ENCODE results near the gene PLEKHA4. TPM values are rescaled to one million over a fixed set of nuclear protein-coding genes. Genes with fewer than 3 reads are reported as not detected.
A peak's percentile ranks its signal among the peaks of the same experiment; 100 is the strongest.
"Not testable (repeated sequence)": the region's sequence is repeated elsewhere in the genome, so short reads cannot be mapped to it uniquely, and the experiment has no call there.

PLEKHA4 gene
- total RNA-seq, 1 experiment from 2014 or later, result 20.7 TPM

GRCh38 chr19:48914181-48914580 is 45.8 kb upstream of the PLEKHA4 start:
- TF ChIP-seq EZH2 (IDR thresholded peaks at IDR 0.05; ENCODE audit: borderline replicate concordance, low read depth, low read length, poor library complexity, severe bottlenecking) (no peak), CTCF (conservative IDR thresholded peaks at IDR 0.05; ENCODE audit: low read depth, low read length) (no peak)
- ChIA-PET POLR2A (ENCODE audit: low non-redundant PET) (no interaction called here), CTCF (no interaction called here)
- no peak overlapping the region for H3K27ac ChIP-seq (ENCODE audit: low read depth, low read length, poor library complexity, severe bottlenecking)
- H3K27me3 ChIP-seq (replicated peaks; ENCODE audit: insufficient read depth, low read depth, low read length, poor library complexity), result no peaks in the 10 kb centered on the region
- H3K4me3 ChIP-seq (ENCODE audit: low read depth, low read length, poor library complexity, severe bottlenecking), result no peak overlapping the region
- H3K9me3 ChIP-seq (ENCODE audit: low read depth, low read length, poor library complexity, severe bottlenecking), result no peaks in the 10 kb centered on the region
- BruUV-seq (replicated peaks), result no TSS peak
- DNase-seq (ENCODE audit: low spot score), result no peak
- intact Hi-C loops (cut with micrococcal nuclease; ENCODE audit: unreplicated experiment), result no loop called here
- no peaks in the 10 kb centered on the region for H3K4me1 ChIP-seq (ENCODE audit: insufficient read depth, low read length, poor library complexity, severe bottlenecking)
- peaks cover 26% of the 10 kb centered on the region for H3K36me3 ChIP-seq (ENCODE audit: insufficient read depth, low read length, poor library complexity, severe bottlenecking)

DNA sequence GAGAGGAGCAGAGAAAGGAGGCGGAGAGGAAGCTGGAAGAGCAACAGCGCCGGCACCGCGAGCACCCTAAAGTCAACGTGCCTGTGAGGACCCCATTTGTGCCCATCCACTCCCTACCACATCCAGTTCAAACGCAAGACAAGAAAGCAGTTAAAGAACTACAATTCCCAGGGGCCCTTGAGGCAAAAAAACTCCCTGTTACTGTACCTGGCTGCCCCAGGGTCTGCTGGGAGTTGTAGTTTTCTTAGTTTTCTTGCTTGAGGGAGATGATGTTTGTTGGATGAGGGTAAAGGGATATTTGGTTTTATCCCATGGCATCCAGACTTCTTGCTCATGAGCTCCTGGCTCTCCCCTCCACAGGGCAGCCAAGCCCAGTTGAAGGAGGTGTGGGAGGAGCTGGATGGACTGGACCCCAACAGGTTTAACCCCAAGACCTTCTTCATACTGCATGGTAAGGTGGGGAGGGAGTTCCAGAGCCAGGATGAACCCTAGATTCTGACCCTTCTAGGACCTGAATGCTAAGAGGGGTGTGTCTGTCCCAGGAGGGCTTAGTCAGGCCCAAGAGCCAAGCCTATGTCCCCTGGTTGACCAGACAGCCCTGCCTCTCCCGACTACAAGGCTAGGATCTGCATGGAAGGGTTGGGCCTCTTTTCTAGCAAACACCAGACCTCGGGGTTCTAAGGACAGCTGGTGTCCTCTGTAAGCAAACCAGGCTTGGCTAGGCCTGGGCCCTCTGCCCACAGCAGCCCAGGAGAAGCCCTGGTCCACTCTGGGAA is 44.9 kb upstream of the PLEKHA4 start:
- intact Hi-C loops (cut with micrococcal nuclease; ENCODE audit: unreplicated experiment), result no loop called here
- peak; percentile 60 for DNase-seq (ENCODE audit: low spot score)
- H3K27ac ChIP-seq (ENCODE audit: low read depth, low read length, poor library complexity, severe bottlenecking), result no peak overlapping the region
- POLR2A ChIA-PET (ENCODE audit: low non-redundant PET), result no interaction called here
- CTCF ChIA-PET, result no interaction called here
- TF ChIP-seq EZH2 (IDR thresholded peaks at IDR 0.05; ENCODE audit: borderline replicate concordance, low read depth, low read length, poor library complexity, severe bottlenecking), result no peak
- TF ChIP-seq CTCF (conservative IDR thresholded peaks at IDR 0.05; ENCODE audit: low read depth, low read length), result no peak
- BruUV-seq (replicated peaks), result no TSS peak
- peaks cover 19% of the 10 kb centered on the region for H3K36me3 ChIP-seq (ENCODE audit: insufficient read depth, low read length, poor library complexity, severe bottlenecking)
- no peaks in the 10 kb centered on the region for H3K9me3 ChIP-seq (ENCODE audit: low read depth, low read length, poor library complexity, severe bottlenecking)
- H3K4me1 ChIP-seq (ENCODE audit: insufficient read depth, low read length, poor library complexity, severe bottlenecking), result no peaks in the 10 kb centered on the region
- no peaks in the 10 kb centered on the region for H3K27me3 ChIP-seq (replicated peaks; ENCODE audit: insufficient read depth, low read depth, low read length, poor library complexity)
- H3K4me3 ChIP-seq (ENCODE audit: low read depth, low read length, poor library complexity, severe bottlenecking), result no peak overlapping the region

DNA sequence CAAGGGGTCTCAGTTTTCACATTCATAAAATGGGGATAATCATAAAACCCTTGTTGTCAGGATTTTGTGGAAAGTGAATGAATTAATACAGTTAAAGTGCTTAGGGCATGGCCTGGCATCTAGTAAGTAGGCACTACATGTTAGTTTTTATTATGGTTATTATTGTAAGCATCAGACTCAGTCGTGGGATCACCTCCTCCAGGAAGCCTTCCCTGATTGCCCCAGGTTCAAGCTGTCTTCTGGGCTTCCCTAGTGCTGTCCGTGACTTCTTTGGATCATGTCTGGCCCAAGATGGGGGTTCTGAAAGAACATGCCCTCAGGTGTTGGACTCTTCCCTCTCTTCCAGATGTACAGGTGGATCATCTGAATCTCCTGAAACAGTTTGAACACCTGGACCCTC is 42.4 kb upstream of the PLEKHA4 start:
- no peak overlapping the region for H3K4me3 ChIP-seq (ENCODE audit: low read depth, low read length, poor library complexity, severe bottlenecking)
- H3K36me3 ChIP-seq (ENCODE audit: insufficient read depth, low read length, poor library complexity, severe bottlenecking), result peaks cover 19% of the 10 kb centered on the region
- no peaks in the 10 kb centered on the region for H3K4me1 ChIP-seq (ENCODE audit: insufficient read depth, low read length, poor library complexity, severe bottlenecking)
- H3K27me3 ChIP-seq (replicated peaks; ENCODE audit: insufficient read depth, low read depth, low read length, poor library complexity), result no peaks in the 10 kb centered on the region
- POLR2A ChIA-PET (ENCODE audit: low non-redundant PET), result no interaction called here
- no TSS peak for BruUV-seq (replicated peaks)
- DNase-seq (ENCODE audit: low spot score), result no peak
- no peak overlapping the region for H3K27ac ChIP-seq (ENCODE audit: low read depth, low read length, poor library complexity, severe bottlenecking)
- CTCF ChIA-PET, result no interaction called here
- intact Hi-C loops (cut with micrococcal nuclease; ENCODE audit: unreplicated experiment), result no loop called here
- H3K9me3 ChIP-seq (ENCODE audit: low read depth, low read length, poor library complexity, severe bottlenecking), result no peaks in the 10 kb centered on the region
- TF ChIP-seq CTCF (conservative IDR thresholded peaks at IDR 0.05; ENCODE audit: low read depth, low read length) (no peak), EZH2 (IDR thresholded peaks at IDR 0.05; ENCODE audit: borderline replicate concordance, low read depth, low read length, poor library complexity, severe bottlenecking) (no peak)

DNA sequence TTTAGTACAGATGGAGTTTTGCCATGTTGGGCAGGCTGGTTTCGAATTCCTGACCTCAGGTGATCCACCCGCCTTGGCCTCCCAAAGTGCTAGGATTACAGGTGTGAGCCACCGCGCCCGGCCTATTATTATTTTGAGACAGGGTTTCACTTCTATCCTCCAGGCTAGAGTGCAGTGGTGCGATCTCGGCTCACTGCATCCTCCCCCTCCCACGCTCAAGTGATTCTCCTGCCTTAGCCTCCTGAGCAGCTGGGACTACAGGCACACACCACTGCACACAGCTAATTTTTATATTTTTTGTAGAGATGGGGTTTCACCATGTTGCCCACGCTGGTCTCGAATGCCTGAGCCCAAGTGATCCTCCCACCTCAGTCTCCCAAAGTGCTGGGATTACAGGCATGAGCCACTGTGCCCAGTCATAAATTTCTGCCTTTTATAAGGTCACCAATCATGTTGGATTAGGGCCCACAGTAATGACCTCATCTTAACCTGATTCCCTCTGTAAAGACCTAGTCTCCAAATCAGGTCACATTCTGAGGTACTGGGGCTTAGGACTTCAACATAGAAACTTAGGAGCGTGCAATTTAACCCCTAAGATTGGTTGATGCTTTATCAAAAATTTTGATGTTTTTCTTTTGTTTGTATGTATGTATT is 41.1 kb upstream of the PLEKHA4 start:
- BruUV-seq (replicated peaks); CTCF ChIA-PET: not testable (repeated sequence)

More for the DNA sequence above, 41.1 kb upstream of the PLEKHA4 start:
- intact Hi-C loops (cut with micrococcal nuclease; ENCODE audit: unreplicated experiment); DNase-seq (ENCODE audit: low spot score); H3K4me3 ChIP-seq (ENCODE audit: low read depth, low read length, poor library complexity, severe bottlenecking); H3K4me1 ChIP-seq (ENCODE audit: insufficient read depth, low read length, poor library complexity, severe bottlenecking); H3K27me3 ChIP-seq (replicated peaks; ENCODE audit: insufficient read depth, low read depth, low read length, poor library complexity); POLR2A ChIA-PET (ENCODE audit: low non-redundant PET); H3K9me3 ChIP-seq (ENCODE audit: low read depth, low read length, poor library complexity, severe bottlenecking); H3K27ac ChIP-seq (ENCODE audit: low read depth, low read length, poor library complexity, severe bottlenecking): not testable (repeated sequence)
- peaks cover 19% of the 10 kb centered on the region for H3K36me3 ChIP-seq (ENCODE audit: insufficient read depth, low read length, poor library complexity, severe bottlenecking)
